ENCODE measurements around the gene ANKRD33B.

Gene ANKRD33B

GRCh38 chr5:10584714-10585517 lies 21.0 kb downstream of the ANKRD33B start:
- H3F3A ChIP-seq (ENCODE audit: insufficient read depth, low read length) = no peaks in the 10 kb centered on the region
- H3K4me2 ChIP-seq (ENCODE audit: low read depth, low read length) = no peak overlapping the region
- H3K9ac ChIP-seq (ENCODE audit: low read length) = no peak overlapping the region
- H3K9me2 ChIP-seq (replicated peaks; ENCODE audit: insufficient read depth, low read length) = no peaks in the 10 kb centered on the region
- no peak overlapping the region for H3K27ac ChIP-seq (ENCODE audit: low read length)
- H3K9me3 ChIP-seq (replicated peaks; ENCODE audit: insufficient read depth, low read length) = no peaks in the 10 kb centered on the region
- H4K20me1 ChIP-seq (ENCODE audit: insufficient read depth, low read length) = no peaks in the 10 kb centered on the region
- H3K4me3 ChIP-seq (ENCODE audit: low read length) = no peak overlapping the region
- no peaks in the 10 kb centered on the region for H3K27me3 ChIP-seq (replicated peaks; ENCODE audit: insufficient read depth, low read length)
- no peaks in the 10 kb centered on the region for H3K36me3 ChIP-seq (replicated peaks; ENCODE audit: insufficient read depth, low read length)
- no peaks in the 10 kb centered on the region for H3K4me1 ChIP-seq (ENCODE audit: low read length)
- peaks cover 77% of the 10 kb centered on the region for H3K79me2 ChIP-seq (ENCODE audit: low read length)
- TF ChIP-seq EZH2 (optimal IDR thresholded peaks at IDR 0.05; ENCODE audit: low read depth, low read length) (no peak), EZH2phosphoT487 (IDR thresholded peaks at IDR 0.05; ENCODE audit: low read length) (no peak), CTCF (IDR thresholded peaks at IDR 0.05; ENCODE audit: low read length) (no peak)
- no peak for DNase-seq
- no peak overlapping the region for H2AFZ ChIP-seq (ENCODE audit: low read length)

- H3K79me2 ChIP-seq (ENCODE audit: low read length) = peaks cover 77% of the 10 kb centered on the region
- no peak overlapping the region for H3K9ac ChIP-seq (ENCODE audit: low read length)
- no peaks in the 10 kb centered on the region for H3K9me2 ChIP-seq (replicated peaks; ENCODE audit: insufficient read depth, low read length)
- H3K36me3 ChIP-seq (replicated peaks; ENCODE audit: insufficient read depth, low read length) = no peaks in the 10 kb centered on the region
- H3K27ac ChIP-seq (ENCODE audit: low read length) = no peak overlapping the region
- H3K4me1 ChIP-seq (ENCODE audit: low read length) = no peaks in the 10 kb centered on the region
- no peaks in the 10 kb centered on the region for H4K20me1 ChIP-seq (ENCODE audit: insufficient read depth, low read length)
- H3K4me2 ChIP-seq (ENCODE audit: low read depth, low read length) = no peak overlapping the region
- H3K27me3 ChIP-seq (replicated peaks; ENCODE audit: insufficient read depth, low read length) = no peaks in the 10 kb centered on the region
- H3K9me3 ChIP-seq (replicated peaks; ENCODE audit: insufficient read depth, low read length) = no peaks in the 10 kb centered on the region
- no peak for DNase-seq
- H3K4me3 ChIP-seq (ENCODE audit: low read length) = no peak overlapping the region
- no peak overlapping the region for H2AFZ ChIP-seq (ENCODE audit: low read length)
- TF ChIP-seq EZH2phosphoT487 (IDR thresholded peaks at IDR 0.05; ENCODE audit: low read length) (no peak), CTCF (IDR thresholded peaks at IDR 0.05; ENCODE audit: low read length) (no peak), EZH2 (optimal IDR thresholded peaks at IDR 0.05; ENCODE audit: low read depth, low read length) (no peak)
- no peaks in the 10 kb centered on the region for H3F3A ChIP-seq (ENCODE audit: insufficient read depth, low read length)
These were observed 21.6 kb downstream of the ANKRD33B start for GRCh38 chr5:10585518-10585915.

GRCh38 chr5:10586008-10586407 lies 22.1 kb downstream of the ANKRD33B start:
- TF ChIP-seq EZH2phosphoT487 (IDR thresholded peaks at IDR 0.05; ENCODE audit: low read length) (no peak), EZH2 (optimal IDR thresholded peaks at IDR 0.05; ENCODE audit: low read depth, low read length) (no peak), CTCF (IDR thresholded peaks at IDR 0.05; ENCODE audit: low read length) (no peak)
- Histone ChIP-seq H3K27ac (ENCODE audit: low read length) (no peak overlapping the region), H3K4me2 (ENCODE audit: low read depth, low read length) (no peak overlapping the region)

More at GRCh38 chr5:10586008-10586407, 22.1 kb downstream of the ANKRD33B start:
- H3F3A ChIP-seq (ENCODE audit: insufficient read depth, low read length) = no peaks in the 10 kb centered on the region
- H3K79me2 ChIP-seq (ENCODE audit: low read length) = peaks cover 73% of the 10 kb centered on the region
- no peak overlapping the region for H3K4me3 ChIP-seq (ENCODE audit: low read length)
- no peak overlapping the region for H3K9ac ChIP-seq (ENCODE audit: low read length)
- H3K27me3 ChIP-seq (replicated peaks; ENCODE audit: insufficient read depth, low read length) = no peaks in the 10 kb centered on the region
- H3K36me3 ChIP-seq (replicated peaks; ENCODE audit: insufficient read depth, low read length) = no peaks in the 10 kb centered on the region
- H2AFZ ChIP-seq (ENCODE audit: low read length) = no peak overlapping the region
- no peaks in the 10 kb centered on the region for H3K9me2 ChIP-seq (replicated peaks; ENCODE audit: insufficient read depth, low read length)
- H4K20me1 ChIP-seq (ENCODE audit: insufficient read depth, low read length) = no peaks in the 10 kb centered on the region
- H3K9me3 ChIP-seq (replicated peaks; ENCODE audit: insufficient read depth, low read length) = no peaks in the 10 kb centered on the region
- no peaks in the 10 kb centered on the region for H3K4me1 ChIP-seq (ENCODE audit: low read length)
- DNase-seq = no peak

Data from MM.1S (cell line).